ENCODE data around the gene GRM7. TPM values are rescaled to one million over a fixed set of nuclear protein-coding genes. Genes with fewer than 3 reads are reported as not detected.
"Not testable (repeated sequence)": the region's sequence is repeated elsewhere in the genome, so short reads cannot be mapped to it uniquely, and the experiment has no call there.

The GRM7 gene
- total RNA-seq, 1 experiment from 2014 or later: not detected

- H3K79me2 ChIP-seq (ENCODE audit: insufficient read depth, low read length); H3K9me3 ChIP-seq (ENCODE audit: control insufficient read depth in 1 of 2, insufficient read depth in 1 of 2, low read depth in 1 of 2, low read length in 2 of 2); H3K36me3 ChIP-seq (ENCODE audit: control insufficient read depth in 1 of 2, insufficient read depth in 2 of 2, low read length in 2 of 2); H3K4me1 ChIP-seq (ENCODE audit: control insufficient read depth in 1 of 2, insufficient read depth in 2 of 2, low read length in 2 of 2); RAD21 ChIA-PET (ENCODE audit: low non-redundant PET in 1 of 2, low total read pairs in 2 of 2, uncharacterized antibody in 2 of 2, unreplicated experiment in 2 of 2); CTCF ChIA-PET; BruUV-seq (replicated peaks); DNase-seq (ENCODE audit: low read depth, low spot score); H3K27me3 ChIP-seq (ENCODE audit: insufficient read depth, low read length); POLR2A ChIA-PET; H2AFZ ChIP-seq (ENCODE audit: low read depth, low read length, poor library complexity, severe bottlenecking); H3K27ac ChIP-seq (ENCODE audit: low read depth, low read length); H4K20me1 ChIP-seq (ENCODE audit: insufficient read depth); intact Hi-C loops (cut with micrococcal nuclease); H3K4me2 ChIP-seq (ENCODE audit: low read length); H3K9ac ChIP-seq (ENCODE audit: low read length); H3K4me3 ChIP-seq (replicated peaks in 1 of 2; ENCODE audit: low read depth in 1 of 2, low read length in 2 of 2); H3K9me2 ChIP-seq (ENCODE audit: insufficient read depth); ATAC-seq: not testable (repeated sequence)
- TF ChIP-seq RAD21 (IDR thresholded peaks at IDR 0.05; ENCODE audit: low read depth) (peak; percentile 23; the same call in 1 of the 2 replicates), CTCF (IDR thresholded peaks at IDR 0.05 in 2 of 3, conservative IDR thresholded peaks at IDR 0.05 in 1 of 3; ENCODE audit: borderline replicate concordance in 1 of 3, insufficient read depth in 1 of 3, low read depth in 2 of 3, low read length in 2 of 3) (peak in 2 of 3 experiments; percentile 17 to 30; a peak in 1 of 6 replicates)
These were observed 74.5 kb downstream of the GRM7 start for GRCh38 chr3:6935418-6935817.

- RAD21 ChIA-PET (ENCODE audit: low non-redundant PET in 1 of 2, low total read pairs in 2 of 2, uncharacterized antibody in 2 of 2, unreplicated experiment in 2 of 2): no interaction called here
- CTCF ChIA-PET: no interaction called here
- intact Hi-C loops (cut with micrococcal nuclease): no loop called here
- TF ChIP-seq TCF7L2 (IDR thresholded peaks at IDR 0.05; ENCODE audit: borderline replicate concordance, extremely low read depth, insufficient read depth, insufficient read length): no peak
- no peak for TF ChIP-seq FOSL1 (IDR thresholded peaks at IDR 0.05; ENCODE audit: low read depth)
- TF ChIP-seq YY1 (IDR thresholded peaks at IDR 0.05; ENCODE audit: extremely low read depth, insufficient replicate concordance, low read depth, low read length): no peak
- TF ChIP-seq EGR1 (IDR thresholded peaks at IDR 0.05; ENCODE audit: low read depth): no peak
- TF ChIP-seq CTCF (IDR thresholded peaks at IDR 0.05 in 2 of 3, conservative IDR thresholded peaks at IDR 0.05 in 1 of 3; ENCODE audit: borderline replicate concordance in 1 of 3, insufficient read depth in 1 of 3, low read depth in 2 of 3, low read length in 2 of 3): no peak
- no peak for TF ChIP-seq SP1 (IDR thresholded peaks at IDR 0.05; ENCODE audit: low read depth)
- TF ChIP-seq ELF1 (IDR thresholded peaks at IDR 0.05; ENCODE audit: borderline replicate concordance, low read depth): no peak
- TF ChIP-seq ZFX (IDR thresholded peaks at IDR 0.05): no peak
- no peak for TF ChIP-seq ATF3 (IDR thresholded peaks at IDR 0.05)
- no peak for TF ChIP-seq POLR2AphosphoS5 (IDR thresholded peaks at IDR 0.05; ENCODE audit: low read depth, low read length)
- no peak for TF ChIP-seq ZBTB33 (IDR thresholded peaks at IDR 0.05; ENCODE audit: extremely low read depth, insufficient replicate concordance, low read length)
- TF ChIP-seq MAX (IDR thresholded peaks at IDR 0.05): no peak
- TF ChIP-seq CEBPB (IDR thresholded peaks at IDR 0.05; ENCODE audit: low read depth): no peak
These were observed 75.1 kb downstream of the GRM7 start for GRCh38 chr3:6935970-6936369.

More at GRCh38 chr3:6935970-6936369, 75.1 kb downstream of the GRM7 start:
- ATAC-seq (no peak), DNase-seq (ENCODE audit: low read depth, low spot score) (no peak)
- H3K27ac ChIP-seq (ENCODE audit: low read depth, low read length): no peak overlapping the region
- no peaks in the 10 kb centered on the region for H3K9me2 ChIP-seq (ENCODE audit: insufficient read depth)
- H3K4me3 ChIP-seq (replicated peaks in 1 of 2; ENCODE audit: low read depth in 1 of 2, low read length in 2 of 2): no peak overlapping the region
- H3K4me2 ChIP-seq (ENCODE audit: low read length): no peak overlapping the region
- H3K27me3 ChIP-seq (ENCODE audit: insufficient read depth, low read length): no peaks in the 10 kb centered on the region
- no TSS peak for BruUV-seq (replicated peaks)
- no peaks in the 10 kb centered on the region for H3K36me3 ChIP-seq (ENCODE audit: control insufficient read depth in 1 of 2, insufficient read depth in 2 of 2, low read length in 2 of 2)
- no peaks in the 10 kb centered on the region for H3K9me3 ChIP-seq (ENCODE audit: control insufficient read depth in 1 of 2, insufficient read depth in 1 of 2, low read depth in 1 of 2, low read length in 2 of 2)
- H4K20me1 ChIP-seq (ENCODE audit: insufficient read depth): no peaks in the 10 kb centered on the region
- no peaks in the 10 kb centered on the region for H3K79me2 ChIP-seq (ENCODE audit: insufficient read depth, low read length)
- POLR2A ChIA-PET: no interaction called here
- no peaks in the 10 kb centered on the region for H3K4me1 ChIP-seq (ENCODE audit: control insufficient read depth in 1 of 2, insufficient read depth in 2 of 2, low read length in 2 of 2)
- no peak overlapping the region for H2AFZ ChIP-seq (ENCODE audit: low read depth, low read length, poor library complexity, severe bottlenecking)
- H3K9ac ChIP-seq (ENCODE audit: low read length): no peak overlapping the region
